SK-N-SH (cell line): ENCODE results near the gene VMAC.

Experiments
- EP300 ChIP-seq, 2 experiments: IDR thresholded peaks; 2 replicates each; pipeline versions ENCODE4 v1.4.0 to v1.6.1; 2012; ENCODE audit warnings: borderline replicate concordance in 1 of 2, low read depth in 1 of 2, low read length in 1 of 2
- FOXM1 ChIP-seq: IDR thresholded peaks from 2 replicates; pipeline ENCODE4 v1.4.0; 2012; ENCODE audit warnings: low read depth, mild to moderate bottlenecking
- GABPA ChIP-seq: IDR thresholded peaks from 2 replicates; pipeline ENCODE4 v1.4.0; 2012; ENCODE audit warnings: low read depth, mild to moderate bottlenecking
- PBX3 ChIP-seq: IDR thresholded peaks from 2 replicates; pipeline ENCODE4; 2012
- RFX5 ChIP-seq: IDR thresholded peaks from 2 replicates; pipeline ENCODE4 v1.6.1; 2012; ENCODE audit warnings: mild to moderate bottlenecking, improper control_type of control experiment, low read length
- YY1 ChIP-seq: IDR thresholded peaks from 2 replicates; pipeline ENCODE4 v1.4.0; 2012; ENCODE audit warnings: low read depth, mild to moderate bottlenecking
- TF ChIP-seq, protein P1 (sequence below): fragments of 200-600 bp; sonication (generic); IDR thresholded peaks from 2 replicates; pipeline ENCODE4 v1.6.1; 2017; ENCODE audit warnings: antibody characterized with exemption, mild to moderate bottlenecking, moderate library complexity

DNA sequence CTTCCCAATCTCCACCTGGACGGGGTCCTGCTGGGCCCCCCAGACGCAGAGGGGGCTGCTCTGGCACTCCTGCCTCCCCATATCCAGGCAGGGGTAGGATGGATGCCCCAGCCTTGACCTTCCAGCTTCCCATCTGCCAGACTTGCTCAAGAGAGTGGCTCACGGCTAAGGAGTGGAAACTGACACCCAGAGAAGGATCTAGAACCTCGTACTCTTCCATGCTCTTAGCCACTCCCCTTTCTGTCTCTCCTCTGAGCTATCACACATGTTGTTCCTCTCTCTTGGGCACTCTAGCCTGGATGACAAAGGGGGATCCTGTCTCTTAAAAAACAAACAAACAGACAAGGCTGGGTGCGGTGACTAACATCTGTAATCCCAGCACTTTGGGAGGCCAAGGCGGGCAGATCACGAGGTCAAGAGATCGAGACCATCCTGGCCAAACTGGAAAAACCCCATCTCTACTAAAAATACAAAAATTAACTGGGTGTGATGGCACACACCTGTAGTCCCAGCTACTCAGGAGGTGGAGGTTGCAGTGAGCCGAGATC lies 22.2 kb upstream of the VMAC start:
- TF ChIP-seq, protein P1, sequence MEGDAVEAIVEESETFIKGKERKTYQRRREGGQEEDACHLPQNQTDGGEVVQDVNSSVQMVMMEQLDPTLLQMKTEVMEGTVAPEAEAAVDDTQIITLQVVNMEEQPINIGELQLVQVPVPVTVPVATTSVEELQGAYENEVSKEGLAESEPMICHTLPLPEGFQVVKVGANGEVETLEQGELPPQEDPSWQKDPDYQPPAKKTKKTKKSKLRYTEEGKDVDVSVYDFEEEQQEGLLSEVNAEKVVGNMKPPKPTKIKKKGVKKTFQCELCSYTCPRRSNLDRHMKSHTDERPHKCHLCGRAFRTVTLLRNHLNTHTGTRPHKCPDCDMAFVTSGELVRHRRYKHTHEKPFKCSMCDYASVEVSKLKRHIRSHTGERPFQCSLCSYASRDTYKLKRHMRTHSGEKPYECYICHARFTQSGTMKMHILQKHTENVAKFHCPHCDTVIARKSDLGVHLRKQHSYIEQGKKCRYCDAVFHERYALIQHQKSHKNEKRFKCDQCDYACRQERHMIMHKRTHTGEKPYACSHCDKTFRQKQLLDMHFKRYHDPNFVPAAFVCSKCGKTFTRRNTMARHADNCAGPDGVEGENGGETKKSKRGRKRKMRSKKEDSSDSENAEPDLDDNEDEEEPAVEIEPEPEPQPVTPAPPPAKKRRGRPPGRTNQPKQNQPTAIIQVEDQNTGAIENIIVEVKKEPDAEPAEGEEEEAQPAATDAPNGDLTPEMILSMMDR, result no peak
- TF ChIP-seq FOXM1 (no peak), GABPA (no peak), EP300 (IDR thresholded peaks at IDR 0.05; ENCODE audit: borderline replicate concordance in 1 of 2, low read depth in 1 of 2, low read length in 1 of 2) (no peak), PBX3 (no peak), YY1 (no peak), RFX5 (no peak)
